IPS-18c (cell line): Measurements from ENCODE around the gene LY6G6D.
"Not testable (repeated sequence)": the region's sequence is repeated elsewhere in the genome, so short reads cannot be mapped to it uniquely, and the experiment has no call there.

Source experiments
- H3K4me3 ChIP-seq: 2 replicates; pipeline ENCODE4 v1.7.0; 2013; ENCODE audit warnings: low read depth, mild to moderate bottlenecking, low read length, moderate library complexity; ENCODE audit not compliant: insufficient read depth
- H3K9me3 ChIP-seq: one replicate; pipeline ENCODE4 v1.6.1; 2013; ENCODE audit warnings: mild to moderate bottlenecking, low read length, moderate library complexity; ENCODE audit not compliant: control insufficient read depth, insufficient read depth

The LY6G6D gene

GRCh38 chr6:31690231-31691077 is 24.7 kb upstream of the LY6G6D start:
- Histone ChIP-seq H3K4me3 (no peak overlapping the region), H3K9me3 (peaks cover 4% of the 10 kb centered on the region)

GRCh38 chr6:31691078-31691463 is 24.1 kb upstream of the LY6G6D start:
- no peak overlapping the region for H3K4me3 ChIP-seq
- peaks cover 4% of the 10 kb centered on the region for H3K9me3 ChIP-seq

DNA sequence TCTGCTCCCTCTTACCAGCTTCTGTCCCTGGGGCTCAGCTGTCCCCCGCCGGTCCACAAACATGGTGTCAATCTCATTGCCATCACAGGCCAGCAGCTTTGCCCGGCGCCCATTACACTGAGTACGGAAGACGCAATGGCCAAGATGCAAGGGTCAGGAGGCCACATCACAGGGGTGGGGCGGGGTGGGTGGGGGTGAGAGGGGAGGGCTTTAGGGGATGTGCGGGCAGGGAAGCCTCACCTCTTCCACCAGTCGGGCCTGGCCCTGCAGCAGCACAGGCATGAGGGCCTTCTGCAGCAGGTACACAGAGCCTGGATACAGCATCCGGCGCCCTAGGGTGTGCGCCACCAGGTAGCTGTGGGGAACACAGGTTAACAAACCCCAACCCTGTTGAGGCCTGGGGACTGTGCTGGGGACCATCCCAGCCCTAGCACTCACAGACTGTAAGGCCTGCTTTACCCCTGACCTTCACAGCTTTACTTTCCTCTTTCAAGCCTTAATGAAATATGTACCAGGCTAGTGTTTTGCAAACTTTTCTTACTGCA is 23.5 kb upstream of the LY6G6D start:
- no peak overlapping the region for H3K4me3 ChIP-seq
- H3K9me3 ChIP-seq: peaks cover 4% of the 10 kb centered on the region

DNA sequence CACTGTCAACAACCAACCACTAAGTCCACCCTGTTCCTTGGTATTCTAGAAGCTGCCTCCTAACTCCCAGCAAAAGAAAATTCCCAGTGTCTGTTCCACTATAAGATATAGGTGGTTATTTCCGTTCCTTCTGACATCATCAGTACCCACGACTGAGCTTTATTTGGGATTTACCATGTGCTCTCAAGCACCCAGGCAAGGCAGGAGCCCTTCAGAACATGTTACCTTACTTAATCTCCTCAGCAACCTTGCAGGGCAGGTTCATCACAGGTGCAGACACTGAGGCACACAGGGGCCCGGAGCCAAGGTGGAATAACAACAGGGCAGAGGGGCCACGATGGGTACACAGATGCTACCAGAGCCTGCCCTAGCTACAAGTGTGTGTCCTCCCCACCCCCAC is 22.8 kb upstream of the LY6G6D start:
- peaks cover 4% of the 10 kb centered on the region for H3K9me3 ChIP-seq
- H3K4me3 ChIP-seq: no peak overlapping the region

GRCh38 chr6:31692886-31693285 is 22.3 kb upstream of the LY6G6D start:
- Histone ChIP-seq H3K9me3 (peaks cover 4% of the 10 kb centered on the region), H3K4me3 (no peak overlapping the region)

DNA sequence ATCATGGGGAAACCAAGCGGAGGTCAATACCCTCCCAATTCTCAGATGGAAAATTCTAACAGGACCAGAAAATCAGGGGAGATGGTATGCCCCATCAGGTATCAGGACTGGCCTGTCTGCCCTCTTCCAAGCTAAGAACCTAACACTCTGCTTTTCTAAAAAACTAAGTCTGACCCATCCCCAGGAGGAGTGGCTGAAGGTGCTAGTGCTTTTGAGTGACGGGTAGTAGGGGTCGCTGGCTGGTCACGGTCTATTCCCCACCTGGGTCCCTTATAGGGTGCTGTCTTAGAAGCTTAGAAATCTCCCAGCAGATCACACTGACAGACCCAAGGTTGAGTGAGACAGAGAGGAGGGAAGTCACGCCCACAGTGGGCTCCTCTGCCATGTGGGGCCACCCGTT is 21.6 kb upstream of the LY6G6D start:
- Histone ChIP-seq H3K9me3 (peaks cover 4% of the 10 kb centered on the region), H3K4me3 (no peak overlapping the region)

GRCh38 chr6:31697555-31697954 is 17.6 kb upstream of the LY6G6D start:
- Histone ChIP-seq H3K4me3 (no peak overlapping the region), H3K9me3 (no peaks in the 10 kb centered on the region)

DNA sequence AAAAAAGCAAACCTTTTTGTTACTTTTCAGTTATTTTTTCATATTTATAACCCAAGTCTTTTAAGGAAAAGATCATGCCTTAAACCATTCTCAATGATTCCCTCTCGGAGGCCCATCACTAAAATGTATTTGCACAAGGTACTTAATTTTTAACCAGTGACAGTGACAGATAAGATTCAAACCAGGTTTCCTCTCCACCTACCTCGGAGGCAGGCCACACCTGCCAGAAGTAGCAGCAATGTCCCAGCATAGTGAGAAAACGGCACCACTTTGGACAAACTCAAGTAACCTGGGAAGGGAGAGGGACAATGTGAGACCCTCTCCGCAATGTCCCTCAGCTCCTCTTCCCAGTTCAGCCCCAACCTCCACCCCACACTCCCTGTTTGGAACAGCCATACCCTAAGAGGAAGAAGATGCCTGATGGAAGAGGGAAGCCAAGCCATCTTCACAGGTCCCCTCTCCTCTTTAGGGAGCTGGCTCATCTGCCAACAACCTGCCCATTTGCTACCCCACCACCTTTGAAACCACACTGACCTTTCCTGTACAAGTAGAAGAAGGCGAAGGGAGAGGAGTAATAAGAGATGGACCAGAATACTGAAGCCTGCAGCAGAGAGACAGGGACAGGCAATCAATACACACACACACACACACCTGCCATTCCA is 14.3 kb upstream of the LY6G6D start:
- Histone ChIP-seq H3K9me3 (no peaks in the 10 kb centered on the region), H3K4me3 (no peak overlapping the region)

DNA sequence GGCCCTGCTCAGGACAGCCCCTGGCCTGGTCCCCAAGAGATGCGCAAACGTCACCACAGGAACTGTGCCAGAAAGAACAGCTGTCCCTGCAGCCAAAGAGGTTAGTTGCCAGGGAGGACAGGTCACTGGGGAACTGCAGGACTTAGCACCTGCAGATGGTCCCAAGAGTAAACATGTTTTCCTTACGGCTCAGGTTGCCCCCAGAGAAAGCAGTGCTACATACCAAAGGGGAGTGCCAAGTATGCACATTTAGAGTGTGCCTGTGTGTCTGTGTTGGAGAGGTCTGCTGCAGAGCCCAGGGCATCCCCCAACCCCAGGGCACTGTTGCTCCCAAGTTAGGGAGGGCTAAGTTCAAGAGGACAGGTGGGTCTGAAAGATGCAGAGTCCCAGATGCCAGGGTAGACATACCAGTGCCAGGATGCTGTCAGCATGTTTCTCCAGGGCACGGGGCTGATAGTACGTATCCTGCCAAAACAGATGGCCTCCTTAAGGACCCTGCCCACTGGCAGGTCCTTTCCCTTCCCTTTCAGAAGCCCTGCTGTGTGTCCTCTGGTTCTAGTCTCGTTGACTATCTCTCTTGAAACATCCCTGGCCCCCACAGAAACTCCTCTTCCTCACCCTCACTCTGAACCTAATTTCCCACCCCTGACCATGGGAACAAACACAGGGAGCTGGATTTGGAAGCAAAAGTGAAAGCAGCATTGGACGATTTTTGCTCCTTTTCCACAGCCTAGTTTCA is 13.3 kb upstream of the LY6G6D start:
- Histone ChIP-seq H3K9me3 (no peaks in the 10 kb centered on the region), H3K4me3 (peak overlapping the region; percentile 92)

GRCh38 chr6:31702405-31702818 is 12.7 kb upstream of the LY6G6D start:
- H3K9me3 ChIP-seq: no peaks in the 10 kb centered on the region
- peak overlapping the region; percentile 92 for H3K4me3 ChIP-seq

GRCh38 chr6:31702819-31703716 is 12.1 kb upstream of the LY6G6D start, which contains the start of gene ABHD16A:
ABHD16A (minus strand) TSS chr6:31703324; CDS start chr6:31703281, 43 bp downstream.
- Histone ChIP-seq H3K9me3 (no peaks in the 10 kb centered on the region), H3K4me3 (peak within 1 kb of the TSS; percentile 92)

GRCh38 chr6:31705931-31706330 is 9.2 kb upstream of the LY6G6D start:
- no peaks in the 10 kb centered on the region for H3K9me3 ChIP-seq
- no peak overlapping the region for H3K4me3 ChIP-seq

GRCh38 chr6:31706599-31706998 is 8.5 kb upstream of the LY6G6D start, which contains the start of gene LY6G6F:
LY6G6F (plus strand) TSS chr6:31706866; CDS start chr6:31706907, 41 bp downstream.
- no peak within 1 kb of the TSS for H3K4me3 ChIP-seq
- no peaks in the 10 kb centered on the region for H3K9me3 ChIP-seq

- Histone ChIP-seq H3K9me3 (no peaks in the 10 kb centered on the region), H3K4me3 (no peak overlapping the region)
Observed at GRCh38 chr6:31707701-31708100, 7.4 kb upstream of the LY6G6D start.

GRCh38 chr6:31708224-31708623 is 6.9 kb upstream of the LY6G6D start:
- no peak overlapping the region for H3K4me3 ChIP-seq
- H3K9me3 ChIP-seq: no peaks in the 10 kb centered on the region

DNA sequence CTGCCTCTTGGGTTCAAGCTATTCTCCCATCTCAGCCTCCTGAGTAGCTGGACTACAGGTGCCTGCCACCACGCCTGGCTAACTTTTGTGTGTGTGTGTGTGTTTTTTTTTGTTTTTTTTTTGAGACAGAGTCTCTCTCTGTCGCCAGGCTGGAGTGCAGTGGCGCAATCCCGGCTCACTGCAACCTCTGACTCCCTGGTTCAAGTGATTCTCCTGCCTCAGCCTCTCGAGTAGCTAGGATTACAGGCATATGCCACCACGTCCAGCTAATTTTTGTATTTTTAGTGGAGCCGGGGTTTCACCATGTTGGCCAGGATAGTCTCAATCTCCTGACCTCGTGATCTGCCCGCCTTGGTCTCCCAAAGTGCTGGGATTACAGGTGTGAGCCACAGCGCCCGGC is 6.0 kb upstream of the LY6G6D start:
- H3K9me3 ChIP-seq, H3K4me3 ChIP-seq: not testable (repeated sequence)
